ENCODE measurements around the gene RETREG1.

DNA sequence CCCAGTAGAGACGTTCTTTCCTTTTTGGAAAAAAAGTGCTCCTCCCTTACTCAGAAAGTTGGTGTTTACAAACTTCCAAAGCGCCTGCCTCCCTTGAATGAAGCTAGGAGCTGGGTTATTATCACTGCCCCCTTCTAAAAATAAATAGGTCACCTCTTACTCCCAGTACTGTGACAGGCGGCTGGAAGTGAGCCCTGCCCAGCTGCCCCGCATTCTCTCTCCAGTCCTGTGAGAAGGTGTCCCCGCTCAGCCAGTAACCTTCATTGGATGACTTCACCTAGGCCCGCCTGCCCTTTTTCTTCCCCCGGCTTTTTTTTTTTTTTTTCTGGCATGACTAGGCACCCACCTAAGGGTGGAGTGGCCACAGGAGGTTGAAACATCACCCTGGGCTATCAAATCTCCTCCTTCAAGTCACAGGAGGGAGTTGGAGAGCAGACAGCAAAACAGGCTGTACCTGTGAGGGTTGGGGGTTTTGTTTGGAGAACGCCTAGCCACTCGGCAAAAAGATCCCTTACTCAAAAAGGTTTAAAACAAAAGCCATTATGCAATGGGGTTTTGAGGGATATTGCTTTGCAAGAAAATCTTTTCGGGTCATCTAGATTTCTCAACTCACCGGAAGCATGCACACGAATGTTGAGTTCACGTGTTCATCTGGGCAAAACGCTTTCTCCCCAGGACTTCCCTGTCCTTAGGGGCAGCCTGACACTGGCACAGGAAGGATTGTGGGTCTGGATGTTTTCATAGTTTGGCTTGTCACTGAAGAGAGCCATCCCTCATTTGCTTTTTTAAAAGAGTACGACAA lies 107.9 kb downstream of the RETREG1 start:
- TF ChIP-seq, protein P1, sequence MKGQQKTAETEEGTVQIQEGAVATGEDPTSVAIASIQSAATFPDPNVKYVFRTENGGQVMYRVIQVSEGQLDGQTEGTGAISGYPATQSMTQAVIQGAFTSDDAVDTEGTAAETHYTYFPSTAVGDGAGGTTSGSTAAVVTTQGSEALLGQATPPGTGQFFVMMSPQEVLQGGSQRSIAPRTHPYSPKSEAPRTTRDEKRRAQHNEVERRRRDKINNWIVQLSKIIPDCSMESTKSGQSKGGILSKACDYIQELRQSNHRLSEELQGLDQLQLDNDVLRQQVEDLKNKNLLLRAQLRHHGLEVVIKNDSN (IDR thresholded peaks at IDR 0.05; ENCODE audit: borderline replicate concordance, low read depth): no peak
- no peak for TF ChIP-seq SMC3 (IDR thresholded peaks at IDR 0.05; ENCODE audit: low read depth, low read length)
- TF ChIP-seq, protein P2, sequence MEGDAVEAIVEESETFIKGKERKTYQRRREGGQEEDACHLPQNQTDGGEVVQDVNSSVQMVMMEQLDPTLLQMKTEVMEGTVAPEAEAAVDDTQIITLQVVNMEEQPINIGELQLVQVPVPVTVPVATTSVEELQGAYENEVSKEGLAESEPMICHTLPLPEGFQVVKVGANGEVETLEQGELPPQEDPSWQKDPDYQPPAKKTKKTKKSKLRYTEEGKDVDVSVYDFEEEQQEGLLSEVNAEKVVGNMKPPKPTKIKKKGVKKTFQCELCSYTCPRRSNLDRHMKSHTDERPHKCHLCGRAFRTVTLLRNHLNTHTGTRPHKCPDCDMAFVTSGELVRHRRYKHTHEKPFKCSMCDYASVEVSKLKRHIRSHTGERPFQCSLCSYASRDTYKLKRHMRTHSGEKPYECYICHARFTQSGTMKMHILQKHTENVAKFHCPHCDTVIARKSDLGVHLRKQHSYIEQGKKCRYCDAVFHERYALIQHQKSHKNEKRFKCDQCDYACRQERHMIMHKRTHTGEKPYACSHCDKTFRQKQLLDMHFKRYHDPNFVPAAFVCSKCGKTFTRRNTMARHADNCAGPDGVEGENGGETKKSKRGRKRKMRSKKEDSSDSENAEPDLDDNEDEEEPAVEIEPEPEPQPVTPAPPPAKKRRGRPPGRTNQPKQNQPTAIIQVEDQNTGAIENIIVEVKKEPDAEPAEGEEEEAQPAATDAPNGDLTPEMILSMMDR (IDR thresholded peaks at IDR 0.05): no peak
- no peak for TF ChIP-seq RFX5 (IDR thresholded peaks at IDR 0.05; ENCODE audit: low read length)
- no peak for TF ChIP-seq TCF12 (IDR thresholded peaks at IDR 0.05)
- TF ChIP-seq, protein P3, sequence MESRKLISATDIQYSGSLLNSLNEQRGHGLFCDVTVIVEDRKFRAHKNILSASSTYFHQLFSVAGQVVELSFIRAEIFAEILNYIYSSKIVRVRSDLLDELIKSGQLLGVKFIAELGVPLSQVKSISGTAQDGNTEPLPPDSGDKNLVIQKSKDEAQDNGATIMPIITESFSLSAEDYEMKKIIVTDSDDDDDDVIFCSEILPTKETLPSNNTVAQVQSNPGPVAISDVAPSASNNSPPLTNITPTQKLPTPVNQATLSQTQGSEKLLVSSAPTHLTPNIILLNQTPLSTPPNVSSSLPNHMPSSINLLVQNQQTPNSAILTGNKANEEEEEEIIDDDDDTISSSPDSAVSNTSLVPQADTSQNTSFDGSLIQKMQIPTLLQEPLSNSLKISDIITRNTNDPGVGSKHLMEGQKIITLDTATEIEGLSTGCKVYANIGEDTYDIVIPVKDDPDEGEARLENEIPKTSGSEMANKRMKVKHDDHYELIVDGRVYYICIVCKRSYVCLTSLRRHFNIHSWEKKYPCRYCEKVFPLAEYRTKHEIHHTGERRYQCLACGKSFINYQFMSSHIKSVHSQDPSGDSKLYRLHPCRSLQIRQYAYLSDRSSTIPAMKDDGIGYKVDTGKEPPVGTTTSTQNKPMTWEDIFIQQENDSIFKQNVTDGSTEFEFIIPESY (IDR thresholded peaks at IDR 0.05; ENCODE audit: borderline replicate concordance, low read depth): no peak
- TF ChIP-seq, protein P4, sequence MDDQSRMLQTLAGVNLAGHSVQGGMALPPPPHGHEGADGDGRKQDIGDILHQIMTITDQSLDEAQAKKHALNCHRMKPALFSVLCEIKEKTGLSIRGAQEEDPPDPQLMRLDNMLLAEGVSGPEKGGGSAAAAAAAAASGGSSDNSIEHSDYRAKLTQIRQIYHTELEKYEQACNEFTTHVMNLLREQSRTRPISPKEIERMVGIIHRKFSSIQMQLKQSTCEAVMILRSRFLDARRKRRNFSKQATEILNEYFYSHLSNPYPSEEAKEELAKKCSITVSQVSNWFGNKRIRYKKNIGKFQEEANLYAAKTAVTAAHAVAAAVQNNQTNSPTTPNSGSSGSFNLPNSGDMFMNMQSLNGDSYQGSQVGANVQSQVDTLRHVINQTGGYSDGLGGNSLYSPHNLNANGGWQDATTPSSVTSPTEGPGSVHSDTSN (IDR thresholded peaks at IDR 0.05): no peak
- no peak for TF ChIP-seq TEAD4 (IDR thresholded peaks at IDR 0.05; ENCODE audit: borderline replicate concordance, insufficient read depth)

Measured in SK-N-SH (cell line).